Upper lobe of right lung (tissue), 1 donor: ENCODE results near the gene CRISPLD2. TPM values are rescaled to one million over a fixed set of nuclear protein-coding genes. Genes with fewer than 3 reads are reported as not detected.
"Not testable (repeated sequence)": the region's sequence is repeated elsewhere in the genome, so short reads cannot be mapped to it uniquely, and the experiment has no call there.

Experiments
- ATAC-seq: fragments of 200-7000 bp; cut with Tn5 transposase; one replicate; pipeline ENCODE4 v1.9.1; 2020; ENCODE audit warnings: mild to moderate bottlenecking, moderate library complexity
- DNase-seq: peaks from one replicate; pipeline ENCODE4 v3.0.0-alpha.2; 2020
- H3K27ac ChIP-seq: fragments of 200-600 bp; one replicate; pipeline ENCODE4 v1.8.0; 2022
- H3K27me3 ChIP-seq: fragments of 200-600 bp; one replicate; pipeline ENCODE4 v1.8.0; 2022; ENCODE audit warnings: mild to moderate bottlenecking
- H3K36me3 ChIP-seq: fragments of 200-600 bp; one replicate; pipeline ENCODE4 v1.8.0; 2022
- H3K4me1 ChIP-seq: fragments of 200-600 bp; one replicate; pipeline ENCODE4 v1.8.0; 2022
- H3K4me3 ChIP-seq: fragments of 200-600 bp; one replicate; pipeline ENCODE4 v1.8.0; 2022; ENCODE audit warnings: mild to moderate bottlenecking
- H3K9me3 ChIP-seq: fragments of 200-600 bp; one replicate; pipeline ENCODE4 v1.8.0; 2022
- CTCF ChIP-seq: fragments of 200-600 bp; IDR thresholded peaks from one replicate; pipeline ENCODE4 v1.8.0; 2022; ENCODE audit warnings: antibody characterized with exemption
- intact Hi-C: fragments of 100-400 bp; cut with DNase I; formaldehyde crosslinking; loops from one replicate; pipeline ENCODE4 v1.11.0; 2022
- total RNA-seq: library from RNA; stranded (reverse); fragmentation: NEBNext Ultra II Directional; extraction: Animal tissue kit (Norgen Biotek cat#: 25700); gene quantifications from one replicate; pipeline ENCODE4 v1.2.1, GENCODE V29; 2021
- donor health status: DM: no; HTN: yes; CAD: no; lungs with severe emphysema.

The CRISPLD2 gene
- total RNA-seq, 1 donor from 2014 or later = 61.9 TPM

DNA sequence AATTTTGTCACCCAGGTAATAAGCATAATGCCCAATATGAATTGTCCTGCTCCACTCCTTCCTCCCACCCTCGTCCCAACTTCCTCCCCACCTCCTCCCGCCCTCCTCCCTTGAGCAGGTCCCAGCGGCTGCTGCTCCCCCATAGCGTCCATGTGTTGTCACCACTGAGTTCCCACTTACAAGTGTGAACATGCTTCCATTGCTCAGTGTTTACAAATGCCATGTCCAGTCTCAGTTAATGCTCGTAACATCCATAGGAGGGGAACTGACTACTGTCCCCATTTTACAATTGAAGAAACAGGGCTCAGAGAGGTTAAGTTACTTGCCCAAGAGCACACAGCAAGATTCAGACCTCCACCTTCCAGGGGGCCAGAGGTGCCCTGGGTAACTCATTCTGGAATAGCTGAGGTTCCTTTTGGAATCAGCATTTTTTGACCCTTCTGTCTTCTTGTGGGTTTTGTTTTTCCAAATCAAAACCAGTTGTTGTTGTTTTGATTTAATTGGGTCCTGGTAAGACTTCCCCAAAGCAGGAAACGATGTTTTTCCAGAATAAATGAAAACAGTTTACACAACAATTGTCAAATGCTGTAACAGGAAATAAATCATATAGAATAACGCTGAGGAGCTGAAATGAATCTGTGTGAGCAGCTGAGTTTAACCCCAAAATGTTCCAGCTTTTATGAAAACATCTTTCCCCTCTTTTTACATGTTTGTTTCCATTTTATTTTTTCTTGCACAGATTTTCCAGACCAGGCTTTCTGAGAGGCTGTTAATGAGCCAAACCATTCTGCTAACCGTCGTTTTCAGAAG lies 117.6 kb downstream of the CRISPLD2 start:
- no peak for DNase-seq
- Histone ChIP-seq H3K36me3 (no peaks in the 10 kb centered on the region), H3K27me3 (no peaks in the 10 kb centered on the region), H3K4me1 (no peaks in the 10 kb centered on the region), H3K27ac (no peak overlapping the region), H3K9me3 (no peaks in the 10 kb centered on the region), H3K4me3 (no peak overlapping the region)
- ATAC-seq = no peak
- intact Hi-C loops = no loop called here
- no peak for TF ChIP-seq CTCF

- H3K4me1 ChIP-seq, ATAC-seq, H3K4me3 ChIP-seq, H3K27me3 ChIP-seq, intact Hi-C loops, H3K36me3 ChIP-seq, H3K9me3 ChIP-seq, H3K27ac ChIP-seq, DNase-seq: not testable (repeated sequence)
These were observed 118.8 kb downstream of the CRISPLD2 start for GRCh38 chr16:84938616-84939015.

DNA sequence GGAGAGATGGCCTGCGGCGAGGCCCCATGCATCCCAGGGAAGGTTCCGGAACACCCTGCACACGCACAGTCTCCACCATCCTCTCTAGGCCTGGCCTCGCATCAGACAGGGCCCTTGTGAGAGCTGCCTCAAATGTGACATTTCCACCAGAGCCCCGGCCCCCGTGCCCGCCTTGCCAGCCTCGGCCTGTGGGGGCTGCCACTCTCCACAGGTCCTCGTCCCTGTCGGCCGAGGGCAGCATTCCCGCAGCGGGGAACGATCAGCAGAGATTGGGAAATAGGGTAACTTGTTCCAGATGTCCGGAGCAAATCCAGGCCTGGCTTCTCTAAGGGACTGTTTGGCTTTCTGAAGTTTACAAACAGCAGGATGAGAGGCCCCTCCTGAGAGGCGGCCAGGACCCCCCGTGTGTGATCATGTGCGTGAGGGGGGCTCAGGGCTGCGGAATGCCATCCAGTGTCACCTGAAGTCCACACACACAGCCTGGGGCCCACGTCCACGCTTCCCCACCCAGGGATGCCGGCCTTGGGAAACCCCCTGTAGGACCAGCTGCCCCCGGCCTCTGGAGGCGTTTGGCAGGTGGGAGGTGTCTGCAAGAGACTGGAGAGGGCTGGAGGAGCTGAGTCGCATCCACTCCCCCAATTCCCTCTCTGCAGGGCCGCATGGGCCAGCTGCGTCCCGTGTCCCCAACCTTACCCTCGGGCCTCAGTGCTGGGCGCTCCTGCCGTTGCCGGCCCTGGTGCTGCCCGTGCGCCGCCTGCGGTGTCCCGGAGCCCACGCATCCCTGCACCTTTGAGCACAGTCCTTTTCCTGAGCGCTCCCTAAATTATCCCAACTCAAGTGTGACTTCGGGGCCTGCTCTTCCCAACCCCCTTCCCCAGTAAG lies 121.1 kb downstream of the CRISPLD2 start:
- no peak overlapping the region for H3K27ac ChIP-seq
- no peaks in the 10 kb centered on the region for H3K27me3 ChIP-seq
- H3K36me3 ChIP-seq = no peaks in the 10 kb centered on the region
- no peaks in the 10 kb centered on the region for H3K9me3 ChIP-seq
- H3K4me3 ChIP-seq = no peak overlapping the region
- no peak for TF ChIP-seq CTCF
- H3K4me1 ChIP-seq = no peaks in the 10 kb centered on the region
- DNase-seq (peak; percentile 59), ATAC-seq (peak; percentile 23)
- intact Hi-C loops = no loop called here

DNA sequence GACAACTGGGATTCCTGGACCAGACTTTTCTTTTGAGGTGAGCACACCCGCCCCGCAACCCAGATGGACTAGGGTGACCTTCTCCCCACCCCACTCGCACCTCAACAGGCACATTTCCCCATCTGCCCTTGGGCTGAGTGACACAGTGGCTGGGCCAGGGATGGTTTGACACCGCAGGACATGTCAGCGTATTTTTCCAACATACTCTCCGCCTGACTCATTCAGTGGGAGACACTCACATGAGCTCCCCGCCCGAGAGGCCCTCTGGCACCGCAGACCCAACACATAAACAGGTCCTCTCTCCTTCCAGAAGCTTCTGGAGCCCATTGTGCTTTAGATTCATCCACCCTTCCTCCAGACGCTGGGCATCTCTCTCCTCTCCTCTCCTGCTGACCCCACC lies 122.1 kb downstream of the CRISPLD2 start:
- intact Hi-C loops = no loop called here
- Histone ChIP-seq H3K9me3 (no peaks in the 10 kb centered on the region), H3K36me3 (no peaks in the 10 kb centered on the region), H3K4me3 (no peak overlapping the region), H3K27me3 (no peaks in the 10 kb centered on the region), H3K4me1 (no peaks in the 10 kb centered on the region), H3K27ac (no peak overlapping the region)
- ATAC-seq (no peak), DNase-seq (no peak)
- TF ChIP-seq CTCF = no peak

DNA sequence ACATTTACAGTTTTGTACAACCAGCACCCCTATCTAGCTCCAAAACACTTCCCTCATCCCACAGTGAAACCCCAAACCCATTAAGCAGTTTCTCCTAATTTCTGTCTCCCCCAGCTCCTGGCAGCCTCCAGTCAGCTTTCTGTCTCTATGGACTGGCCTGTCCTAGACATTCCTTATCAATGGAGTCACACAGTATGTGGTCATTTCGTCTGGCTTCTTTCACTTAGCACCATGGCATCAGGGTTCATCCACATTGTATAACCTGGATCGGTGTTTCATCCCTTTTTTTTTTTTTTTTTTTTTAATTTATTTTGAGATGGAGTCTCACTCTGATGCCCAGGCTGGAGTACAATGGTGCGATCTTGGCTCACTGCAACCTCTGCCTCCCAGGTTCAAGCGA lies 123.0 kb downstream of the CRISPLD2 start:
- ATAC-seq (no peak), DNase-seq (no peak)
- Histone ChIP-seq H3K36me3 (no peaks in the 10 kb centered on the region), H3K4me1 (no peaks in the 10 kb centered on the region), H3K9me3 (no peaks in the 10 kb centered on the region), H3K27ac (no peak overlapping the region), H3K27me3 (no peaks in the 10 kb centered on the region), H3K4me3 (no peak overlapping the region)
- intact Hi-C loops = no loop called here
- no peak for TF ChIP-seq CTCF

GRCh38 chr16:84943620-84944019 lies 123.8 kb downstream of the CRISPLD2 start:
- Histone ChIP-seq H3K27me3 (no peaks in the 10 kb centered on the region), H3K4me1 (no peaks in the 10 kb centered on the region), H3K36me3 (no peaks in the 10 kb centered on the region), H3K4me3 (no peak overlapping the region), H3K27ac (no peak overlapping the region), H3K9me3 (no peaks in the 10 kb centered on the region)
- ATAC-seq (no peak), DNase-seq (no peak)
- TF ChIP-seq CTCF = no peak
- intact Hi-C loops = no loop called here
